GM23338 (cell line): ENCODE data around the gene OR9A2. TPM values are rescaled to one million over a fixed set of nuclear protein-coding genes. Genes with fewer than 3 reads are reported as not detected.

Experiments
- ATAC-seq: fragments of 200-7000 bp; cut with Tn5 transposase; 3 replicates; pipeline ENCODE4 v1.9.1; 2020
- DNase-seq: peaks from one replicate; pipeline ENCODE4 v3.0.0-alpha.2; 2015; ENCODE audit warnings: low spot score
- H2AFZ ChIP-seq: fragments of 200-600 bp; sonication (generic); 2 replicates; pipeline ENCODE4 v1.8.0; 2016; ENCODE audit warnings: antibody characterized with exemption, mild to moderate bottlenecking, moderate library complexity
- H3F3A ChIP-seq: fragments of 200-600 bp; sonication (generic); replicated peaks from 2 replicates; pipeline ENCODE4 v1.8.0; 2017; ENCODE audit warnings: antibody characterized with exemption, mixed run types, low read depth
- H3K27ac ChIP-seq: fragments of 200-600 bp; sonication (generic); 2 replicates; pipeline ENCODE4 v1.6.1; 2016; ENCODE audit warnings: low read depth
- H3K27me3 ChIP-seq: fragments of 200-600 bp; sonication (generic); 2 replicates; pipeline ENCODE4 v1.8.0; 2016; ENCODE audit warnings: mild to moderate bottlenecking, mixed run types, moderate library complexity; ENCODE audit not compliant: insufficient read depth
- H3K36me3 ChIP-seq: fragments of 200-600 bp; sonication (generic); 2 replicates; pipeline ENCODE4 v1.8.0; 2016; ENCODE audit warnings: mild to moderate bottlenecking; ENCODE audit not compliant: insufficient read depth
- H3K4me1 ChIP-seq: fragments of 200-600 bp; sonication (generic); 2 replicates; pipeline ENCODE4 v1.8.0; 2016; ENCODE audit warnings: mild to moderate bottlenecking, moderate library complexity; ENCODE audit not compliant: insufficient read depth
- H3K4me2 ChIP-seq: fragments of 200-600 bp; sonication (generic); 2 replicates; pipeline ENCODE4 v1.7.1; 2017; ENCODE audit warnings: mixed run types
- H3K4me3 ChIP-seq: fragments of 200-600 bp; sonication (generic); 2 replicates; pipeline ENCODE4 v1.6.1; 2016; ENCODE audit warnings: mixed run types
- H3K79me2 ChIP-seq: fragments of 200-600 bp; sonication (generic); replicated peaks from 2 replicates; pipeline ENCODE4 v1.8.0; 2017; ENCODE audit warnings: mild to moderate bottlenecking; ENCODE audit not compliant: insufficient read depth
- H3K9me2 ChIP-seq: fragments of 200-600 bp; sonication (generic); 2 replicates; pipeline ENCODE4 v1.8.0; 2017; ENCODE audit not compliant: insufficient read depth
- H4K20me1 ChIP-seq: fragments of 200-600 bp; sonication (generic); replicated peaks from 2 replicates; pipeline ENCODE4 v1.8.0; 2017; ENCODE audit warnings: mild to moderate bottlenecking; ENCODE audit not compliant: insufficient read depth
- H3K27ac Mint-ChIP-seq: 2 replicates; pipeline ENCODE4 v1.8.0; 2020; ENCODE audit warnings: inconsistent platforms, mild to moderate bottlenecking, moderate library complexity, mixed read lengths
- H3K27me3 Mint-ChIP-seq: 3 replicates; pipeline ENCODE4 v1.8.0; 2022; ENCODE audit warnings: low read depth, mild to moderate bottlenecking, moderate library complexity, mixed read lengths, inconsistent platforms; ENCODE audit not compliant: insufficient read depth, poor library complexity
- H3K36me3 Mint-ChIP-seq: 3 replicates; pipeline ENCODE4 v1.8.0; 2021; ENCODE audit warnings: low read depth, mild to moderate bottlenecking, inconsistent platforms, moderate library complexity, mixed read lengths
- H3K4me1 Mint-ChIP-seq: 3 replicates; pipeline ENCODE4 v1.8.0; 2020; ENCODE audit warnings: mild to moderate bottlenecking, inconsistent platforms, mixed read lengths
- H3K4me3 Mint-ChIP-seq: 3 replicates; pipeline ENCODE4 v1.8.0; 2021; ENCODE audit warnings: moderate library complexity, mild to moderate bottlenecking, inconsistent platforms, mixed read lengths
- H3K9me3 Mint-ChIP-seq: 3 replicates; pipeline ENCODE4 v1.8.0; 2020; ENCODE audit warnings: moderate library complexity, mild to moderate bottlenecking, inconsistent platforms, mixed read lengths
- CREB1 ChIP-seq: fragments of 250-450 bp; sonication (Bioruptor Pico); IDR thresholded peaks from 2 replicates; pipeline ENCODE4 v1.5.0; 2020; ENCODE audit warnings: low read depth, mild to moderate bottlenecking, moderate library complexity
- ETS1 ChIP-seq: IDR thresholded peaks from 2 replicates; pipeline ENCODE4 v1.6.1; 2016; ENCODE audit warnings: antibody characterized with exemption
- EZH2 ChIP-seq: fragments of 200-600 bp; sonication (generic); IDR thresholded peaks from one replicate; pipeline ENCODE4 v1.8.0; 2017; ENCODE audit warnings: antibody characterized with exemption, mild to moderate bottlenecking, low read depth; ENCODE audit not compliant: unreplicated experiment
- EZH2phosphoT487 ChIP-seq: fragments of 200-600 bp; sonication (generic); IDR thresholded peaks from one replicate; pipeline ENCODE4 v1.8.1; 2018; ENCODE audit warnings: antibody characterized with exemption; ENCODE audit not compliant: unreplicated experiment
- NANOG ChIP-seq: IDR thresholded peaks from 2 replicates; pipeline ENCODE4 v1.6.1; 2016; ENCODE audit warnings: antibody characterized with exemption, borderline replicate concordance
- POLR2AphosphoS5 ChIP-seq: IDR thresholded peaks from 2 replicates; pipeline ENCODE4 v1.6.1; 2016; ENCODE audit warnings: antibody characterized with exemption, low read depth
- REST ChIP-seq: IDR thresholded peaks from one replicate; pipeline ENCODE4 v1.6.1; 2018; ENCODE audit warnings: antibody characterized with exemption; ENCODE audit not compliant: unreplicated experiment
- STAT1 ChIP-seq: IDR thresholded peaks from one replicate; pipeline ENCODE4 v1.6.1; 2016; ENCODE audit warnings: antibody characterized with exemption; ENCODE audit not compliant: unreplicated experiment
- ZNF114 ChIP-seq: fragments of 250-450 bp; sonication (Bioruptor Pico); IDR thresholded peaks from 2 replicates; pipeline ENCODE4 v1.5.0; 2020; ENCODE audit warnings: mild to moderate bottlenecking, moderate library complexity
- ZNF331 ChIP-seq: fragments of 250-450 bp; sonication (Bioruptor Pico); IDR thresholded peaks from 2 replicates; pipeline ENCODE4 v1.5.0; 2020; ENCODE audit warnings: low read depth, mild to moderate bottlenecking, moderate library complexity
- ZNF462 ChIP-seq: fragments of 250-450 bp; sonication (Bioruptor Pico); IDR thresholded peaks from 2 replicates; pipeline ENCODE4 v1.5.0; 2020; ENCODE audit warnings: mild to moderate bottlenecking, moderate library complexity
- polyA plus RNA-seq: library from polyadenylated mRNA; unstranded; fragments of >200 nt; fragmentation: Nextera tagmentation; extraction: Ambion mirVana; gene quantifications from 2 replicates; pipeline ENCODE4 v1.2.1, GENCODE V29; 2016
- total RNA-seq: library from RNA; depleted of rRNA; stranded (reverse); fragments of >200 nt; shearing (Covaris generic); gene quantifications from 2 replicates; pipeline ENCODE4 v1.2.3, GENCODE V29; 2014

OR9A2 gene
- total and polyA plus RNA-seq, 2 experiments from 2014 or later: not detected

GRCh38 chr7:143049362-143049761, 22.4 kb upstream of the OR9A2 start:
- Mint-ChIP-seq H3K27ac (no peak overlapping the region), H3K27me3 (peaks cover 4% of the 10 kb centered on the region), H3K9me3 (no peaks in the 10 kb centered on the region), H3K36me3 (no peaks in the 10 kb centered on the region), H3K4me3 (no peak overlapping the region), H3K4me1 (no peaks in the 10 kb centered on the region)
- Histone ChIP-seq H3K27ac (no peak overlapping the region), H4K20me1 (no peaks in the 10 kb centered on the region), H3K79me2 (no peaks in the 10 kb centered on the region), H2AFZ (no peak overlapping the region), H3K9me2 (no peaks in the 10 kb centered on the region), H3K4me2 (no peak overlapping the region), H3K36me3 (no peaks in the 10 kb centered on the region), H3K27me3 (no peaks in the 10 kb centered on the region), H3K4me3 (no peak overlapping the region), H3F3A (no peaks in the 10 kb centered on the region), H3K4me1 (no peaks in the 10 kb centered on the region)
- DNase-seq (no peak), ATAC-seq (no peak)
- no peak for TF ChIP-seq EZH2
- no peak for TF ChIP-seq ZNF114 (CRISPR knock-in tag)
- TF ChIP-seq POLR2AphosphoS5: no peak
- TF ChIP-seq EZH2phosphoT487: no peak
- no peak for TF ChIP-seq CREB1
- no peak for TF ChIP-seq ZNF331 (CRISPR knock-in tag)
- no peak for TF ChIP-seq REST
- TF ChIP-seq STAT1: no peak
- TF ChIP-seq ETS1: no peak
- no peak for TF ChIP-seq NANOG
- TF ChIP-seq ZNF462: no peak
